ENCODE data around the gene KCTD14.
A peak's percentile ranks its signal among the peaks of the same experiment; 100 is the strongest.
"Not testable (repeated sequence)": the region's sequence is repeated elsewhere in the genome, so short reads cannot be mapped to it uniquely, and the experiment has no call there.

Gene KCTD14

GRCh38 chr11:78046486-78046854 lies 23.4 kb upstream of the KCTD14 start:
- DNase-seq (ENCODE audit: low spot score), result no peak

DNA sequence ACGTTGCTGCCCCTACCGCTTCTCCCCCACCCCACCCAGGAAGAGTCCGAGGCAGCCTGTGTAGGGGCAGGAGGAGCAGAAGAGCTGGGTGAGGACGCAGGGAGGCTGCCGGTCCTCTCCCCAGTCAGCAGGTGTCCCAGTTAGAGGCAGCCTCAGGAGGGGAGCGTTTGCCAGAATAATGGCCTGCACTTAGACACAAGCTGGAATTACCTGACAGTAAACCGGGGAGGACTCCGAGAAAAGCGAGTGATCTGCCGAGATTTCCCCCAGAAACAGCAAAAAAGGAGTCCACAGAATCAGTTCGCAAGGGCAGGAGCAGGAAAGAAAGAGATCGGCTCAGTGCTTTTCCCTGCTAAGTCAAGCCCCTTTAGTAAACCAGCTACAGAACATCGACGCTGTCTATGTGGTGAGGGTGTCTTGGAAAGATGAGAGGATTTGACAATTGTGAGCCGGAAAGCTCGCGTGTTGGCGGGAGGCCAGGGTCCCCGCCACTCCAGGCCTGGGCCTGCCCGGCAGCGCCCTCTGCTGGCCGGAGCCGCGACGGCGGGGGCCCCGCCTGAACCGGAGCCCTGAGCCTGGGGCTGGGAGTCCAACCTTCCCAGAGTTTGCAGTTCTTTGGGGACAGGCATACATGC lies 22.9 kb upstream of the KCTD14 start:
- peak; percentile 89 for DNase-seq (ENCODE audit: low spot score)

DNA sequence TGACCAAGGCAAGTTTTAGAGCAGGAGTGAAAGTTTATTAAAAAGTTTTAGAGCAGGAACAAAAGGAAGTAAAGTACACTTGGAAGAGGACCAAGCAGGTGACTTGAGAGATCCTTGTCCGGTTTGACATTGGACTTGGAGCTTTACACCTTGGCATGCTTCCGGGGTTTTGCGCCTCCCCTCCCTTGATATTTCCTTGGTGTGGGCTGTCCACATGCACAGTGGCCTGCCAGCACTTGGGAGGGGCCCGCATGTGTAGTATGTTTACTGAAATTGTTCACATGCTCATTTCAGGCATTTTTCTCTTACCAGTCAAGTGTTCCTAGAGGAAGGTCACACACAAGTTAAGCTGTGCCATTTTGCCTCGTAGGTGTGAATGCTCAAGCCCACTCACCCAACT lies 21.6 kb upstream of the KCTD14 start:
- no peak for DNase-seq (ENCODE audit: low spot score)

DNA sequence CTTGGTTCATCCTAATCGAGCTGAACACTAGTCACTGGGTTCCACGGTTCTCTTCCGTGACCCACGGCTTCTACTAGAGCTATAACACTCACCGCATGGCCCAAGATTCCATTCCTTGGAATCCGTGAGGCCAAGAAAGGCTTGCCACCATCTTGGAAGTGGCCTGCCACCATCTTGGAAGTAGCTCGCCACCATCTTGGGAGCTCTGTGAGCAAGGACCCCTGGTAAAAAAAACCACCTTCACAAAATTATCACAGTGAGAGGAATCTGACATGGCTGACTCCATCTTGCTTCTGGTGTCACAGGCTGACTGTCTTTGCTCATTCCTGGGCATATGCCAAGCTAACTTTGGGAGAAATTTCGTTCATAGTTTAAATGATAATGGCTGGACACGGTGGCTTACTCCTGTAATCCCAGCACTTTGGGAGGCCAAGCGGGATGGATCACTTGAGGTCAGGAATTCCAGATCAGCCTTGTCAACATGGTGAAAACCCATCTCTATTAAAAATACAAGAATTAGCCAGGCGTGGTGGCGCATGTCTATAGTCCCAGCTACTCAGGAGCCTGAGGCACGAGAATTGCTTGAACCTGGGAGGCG lies 18.9 kb upstream of the KCTD14 start:
- DNase-seq (ENCODE audit: low spot score), result no peak

DNA sequence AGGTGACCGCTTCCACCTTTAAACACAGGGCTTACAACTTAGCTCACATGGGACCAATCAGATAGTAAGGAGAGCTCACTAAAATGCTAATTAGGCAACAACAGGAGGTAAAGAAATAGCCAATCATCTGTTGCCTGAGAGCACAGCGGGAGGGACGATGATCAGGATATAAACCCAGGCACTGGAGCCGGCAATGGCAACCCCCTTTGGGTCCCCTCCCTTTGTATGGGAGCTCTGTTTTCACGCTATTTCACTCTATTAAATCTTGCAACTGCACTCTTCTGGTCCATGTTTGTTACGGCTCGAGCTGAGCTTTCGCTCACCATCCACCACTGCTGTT lies 18.3 kb upstream of the KCTD14 start:
- DNase-seq (ENCODE audit: low spot score), result not testable (repeated sequence)

- no peak for DNase-seq (ENCODE audit: low spot score)
These were observed 17.8 kb upstream of the KCTD14 start for GRCh38 chr11:78040691-78041379.

DNA sequence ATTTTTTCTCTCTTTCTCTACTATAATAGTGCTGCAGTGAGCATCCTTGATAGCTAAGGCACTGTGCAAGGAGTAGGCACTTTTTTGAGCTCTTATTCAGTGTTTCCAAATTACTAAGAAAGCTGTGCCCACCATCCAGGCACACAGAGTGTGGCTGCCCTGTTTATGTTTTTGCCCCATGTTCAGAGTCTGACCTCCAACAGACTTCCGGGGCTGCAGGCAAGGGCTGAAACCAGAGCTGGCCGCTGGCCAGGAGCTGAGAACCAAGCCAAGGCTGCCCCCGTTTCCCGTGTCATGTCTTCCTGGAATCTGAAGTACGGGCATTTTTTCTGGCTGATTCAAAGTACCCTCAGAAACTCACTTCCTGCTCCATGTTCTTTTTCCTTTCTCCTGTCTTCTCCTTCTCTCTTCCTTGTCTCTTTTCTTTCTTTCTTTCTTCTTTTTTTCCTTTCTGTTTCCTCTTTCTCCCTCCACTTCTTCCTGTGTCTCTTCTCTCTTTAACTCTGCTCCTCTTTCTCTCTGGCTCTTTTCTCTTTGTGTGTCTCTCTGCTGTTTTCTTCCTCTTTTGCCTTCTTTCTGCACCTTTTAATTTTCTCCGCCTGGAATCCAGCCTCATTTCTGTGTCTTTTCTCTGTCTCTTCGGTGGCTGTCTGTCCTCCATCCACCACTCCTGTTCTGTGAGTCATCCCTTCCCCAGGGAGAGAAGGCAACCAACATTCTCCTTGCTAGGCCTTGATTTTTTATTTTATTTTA lies 17.0 kb upstream of the KCTD14 start:
- DNase-seq (ENCODE audit: low spot score), result no peak

DNA sequence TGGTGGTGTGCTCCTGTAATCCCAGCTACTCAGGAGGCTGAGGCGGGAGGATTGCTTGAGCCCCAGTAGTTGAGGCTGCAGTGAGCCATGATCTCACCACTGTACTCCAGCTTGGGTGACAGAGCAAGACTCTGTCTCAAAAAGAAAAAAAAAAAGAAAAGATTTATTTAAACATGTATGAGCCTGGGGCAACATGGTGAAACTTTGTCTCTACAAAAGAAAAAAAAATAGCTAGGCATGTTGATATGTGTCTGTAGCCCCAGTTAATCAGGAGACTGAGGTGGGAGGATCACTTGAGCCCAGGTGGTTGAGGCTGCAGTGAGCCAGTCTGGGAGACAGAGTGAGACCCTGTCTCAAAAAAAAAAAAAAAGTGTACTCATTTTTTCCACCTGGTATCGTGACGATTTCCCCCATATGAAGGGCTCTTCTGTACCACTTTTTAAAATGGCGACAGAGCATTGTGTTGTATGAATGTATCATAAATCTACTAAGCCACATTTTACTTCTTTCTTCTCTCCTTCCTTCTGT lies 16.4 kb upstream of the KCTD14 start:
- no peak for DNase-seq (ENCODE audit: low spot score)

DNA sequence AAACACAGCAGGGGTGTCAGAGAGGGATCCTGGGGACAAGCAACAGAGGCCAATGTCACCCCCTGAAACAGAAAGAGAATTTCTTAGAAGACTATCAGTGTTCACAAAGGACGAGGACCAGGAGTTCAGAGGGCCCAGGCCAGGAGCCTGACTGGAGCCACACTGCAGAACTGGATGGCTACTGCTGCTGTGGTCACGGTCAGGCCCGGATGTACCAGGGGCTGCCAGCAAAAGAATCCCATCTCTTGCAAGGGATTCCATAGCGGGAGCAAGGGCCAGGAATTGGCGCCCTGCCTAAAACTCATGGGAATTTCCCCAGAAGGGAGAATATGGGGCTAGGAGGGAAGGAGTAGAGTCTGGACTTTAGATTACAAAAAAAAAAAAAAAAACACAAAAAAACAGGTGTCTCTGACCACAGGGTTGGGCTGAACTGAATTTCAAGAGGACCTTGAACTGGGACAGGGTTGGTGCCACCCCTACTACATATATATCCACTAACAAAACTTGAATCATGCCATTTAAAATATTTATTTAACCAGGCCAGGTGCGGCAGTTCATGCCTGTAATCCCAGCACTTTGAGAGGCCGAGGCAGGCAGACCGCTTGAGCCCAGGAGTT lies 15.7 kb upstream of the KCTD14 start:
- no peak for DNase-seq (ENCODE audit: low spot score)

- DNase-seq (ENCODE audit: low spot score), result no peak
These were observed 14.9 kb upstream of the KCTD14 start for GRCh38 chr11:78037825-78038620.

DNA sequence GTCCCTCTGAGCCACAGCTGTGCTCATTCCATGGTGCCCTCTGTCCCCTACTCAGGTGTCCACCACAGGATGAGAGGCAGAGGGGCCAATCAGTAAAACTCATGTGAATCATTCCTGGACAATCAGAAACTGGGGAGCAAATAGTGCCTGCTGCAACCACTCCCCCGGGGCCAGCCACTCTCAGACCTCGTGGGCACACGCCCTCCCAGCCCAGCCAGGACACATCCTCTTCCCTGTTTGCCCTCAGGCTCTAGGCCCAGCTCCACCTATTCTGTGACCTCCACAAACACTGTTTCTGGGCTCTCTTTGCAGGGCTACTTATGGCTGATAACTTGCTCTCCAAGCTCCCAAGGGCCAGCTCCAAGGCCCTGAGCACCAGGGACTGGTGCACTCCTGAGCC lies 14.0 kb upstream of the KCTD14 start:
- no peak for DNase-seq (ENCODE audit: low spot score)

DNA sequence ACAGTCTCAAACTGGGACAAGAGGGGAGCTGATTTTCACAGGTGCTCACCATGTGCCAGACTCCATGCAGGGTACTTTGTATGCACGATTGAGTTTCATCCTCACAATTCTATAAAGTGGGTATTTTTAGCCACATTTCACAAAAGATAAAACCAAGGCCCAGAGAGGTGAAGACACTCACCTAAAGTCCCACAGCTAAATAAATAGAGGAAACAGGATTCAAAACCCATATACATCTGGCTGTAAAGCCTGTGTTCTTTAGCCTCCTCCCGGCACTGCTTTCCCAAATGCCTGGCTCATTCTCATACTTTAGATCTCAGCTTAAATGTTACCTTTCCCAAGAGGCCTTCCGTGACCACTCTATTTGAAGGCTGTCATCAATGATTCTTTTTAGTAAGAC lies 13.2 kb upstream of the KCTD14 start:
- no peak for DNase-seq (ENCODE audit: low spot score)

DNA sequence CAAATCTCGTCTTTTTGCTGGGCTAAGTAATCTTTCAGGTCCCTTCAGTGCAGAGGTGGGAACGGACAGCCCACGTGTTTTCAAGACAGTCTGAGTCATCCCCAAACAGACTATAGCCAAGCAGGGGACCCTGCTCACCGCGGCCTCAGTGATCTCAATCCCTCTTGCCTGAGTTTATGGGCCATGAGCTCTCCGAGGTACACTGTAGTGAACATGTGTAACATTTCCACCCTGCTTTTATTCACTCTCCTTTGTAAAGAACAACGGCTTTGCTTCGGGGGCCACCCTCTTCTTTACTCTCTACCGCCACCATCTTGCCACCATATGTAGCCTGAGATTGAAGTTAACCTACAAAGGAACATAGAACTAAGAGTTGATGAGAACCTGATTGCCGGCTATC lies 11.5 kb upstream of the KCTD14 start:
- no peak for DNase-seq (ENCODE audit: low spot score)

- DNase-seq (ENCODE audit: low spot score), result no peak
These were observed 10.0 kb upstream of the KCTD14 start for GRCh38 chr11:78033040-78033439.

DNA sequence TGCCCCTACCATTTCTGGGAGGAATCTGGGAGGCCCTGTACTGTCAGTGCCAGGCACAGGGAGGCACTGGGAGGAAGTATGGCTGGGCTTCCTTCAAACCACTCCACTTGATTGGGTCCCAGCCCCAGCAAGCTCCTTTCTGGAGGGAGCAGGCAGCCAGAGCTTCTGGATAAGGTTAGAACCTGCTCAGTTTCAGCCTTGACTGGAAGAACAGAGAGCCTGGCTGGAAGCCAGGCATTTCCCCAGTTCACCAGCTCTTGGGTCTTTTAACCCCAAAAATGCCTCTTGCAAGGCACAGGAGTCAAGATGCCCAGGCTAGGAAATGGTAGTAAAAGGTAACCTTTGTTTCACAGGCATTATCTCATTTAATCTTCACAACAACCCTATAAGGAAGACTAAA lies 9.0 kb upstream of the KCTD14 start:
- DNase-seq (ENCODE audit: low spot score), result no peak

- no peak for DNase-seq (ENCODE audit: low spot score)
These were observed 8.6 kb upstream of the KCTD14 start for GRCh38 chr11:78031629-78032028.

DNA sequence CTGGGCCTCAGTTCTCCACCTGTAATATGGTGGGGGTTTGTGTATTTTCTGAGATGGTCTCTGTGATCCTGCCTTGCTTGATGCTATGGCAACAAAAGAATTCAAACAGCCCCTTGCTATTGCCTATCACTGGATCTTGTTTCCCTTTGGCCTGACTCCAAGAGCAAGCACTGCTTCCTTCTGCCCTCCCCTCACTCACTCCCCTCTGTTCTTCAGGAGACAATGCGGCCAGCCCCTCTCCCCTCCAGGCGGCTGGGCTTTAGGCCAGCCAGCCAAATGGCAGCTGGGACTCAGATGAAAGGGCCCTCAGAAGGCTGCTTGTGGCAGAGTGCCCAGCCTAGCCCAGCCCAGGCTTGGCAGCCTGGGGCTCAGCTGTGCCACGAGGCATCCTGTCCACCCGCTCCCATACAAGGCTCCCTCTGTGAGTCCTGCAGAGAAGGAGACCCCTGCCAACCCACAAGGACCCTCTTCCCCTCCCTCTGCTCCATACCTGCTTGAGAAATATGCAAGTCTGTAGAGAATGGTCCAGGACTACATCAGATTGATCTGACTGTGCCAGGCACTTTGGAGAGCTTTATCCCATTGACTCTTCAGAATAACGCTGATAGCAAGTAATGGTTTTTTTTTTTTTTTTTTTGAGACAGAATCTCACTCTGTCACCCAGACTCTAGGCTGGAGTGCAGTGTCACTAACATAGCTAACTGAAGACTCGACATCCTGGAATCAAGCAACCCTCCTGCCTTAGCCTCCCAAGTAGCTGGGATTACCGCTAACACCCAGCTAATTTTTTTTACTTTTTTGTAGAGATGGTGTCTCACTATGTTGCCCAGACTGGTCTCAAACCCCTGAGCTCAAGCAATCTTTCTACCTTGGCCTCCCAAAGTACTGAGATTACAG lies 7.6 kb upstream of the KCTD14 start:
- DNase-seq (ENCODE audit: low spot score), result no peak

GRCh38 chr11:78028423-78028822 lies 5.3 kb upstream of the KCTD14 start:
- DNase-seq (ENCODE audit: low spot score), result not testable (repeated sequence)

DNA sequence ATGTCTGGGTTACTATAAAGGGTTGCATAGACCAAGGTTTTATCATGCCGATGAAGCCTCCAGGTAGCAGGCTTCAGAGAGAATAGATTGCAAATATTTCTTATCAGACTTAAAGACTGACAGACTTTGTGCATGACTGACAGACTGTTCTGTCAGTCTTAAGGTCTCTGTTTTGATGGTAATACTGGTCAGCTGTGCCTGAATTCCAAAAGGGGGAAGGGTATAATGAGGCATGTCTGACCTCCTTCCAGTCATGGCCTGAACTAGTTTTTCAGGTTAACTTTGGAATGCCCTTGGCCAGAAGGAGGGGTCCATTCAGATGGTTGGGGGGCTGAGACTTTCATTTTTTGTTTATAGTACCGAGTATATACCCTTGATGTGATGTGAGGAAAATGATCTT lies 4.7 kb upstream of the KCTD14 start:
- no peak for DNase-seq (ENCODE audit: low spot score)

DNA sequence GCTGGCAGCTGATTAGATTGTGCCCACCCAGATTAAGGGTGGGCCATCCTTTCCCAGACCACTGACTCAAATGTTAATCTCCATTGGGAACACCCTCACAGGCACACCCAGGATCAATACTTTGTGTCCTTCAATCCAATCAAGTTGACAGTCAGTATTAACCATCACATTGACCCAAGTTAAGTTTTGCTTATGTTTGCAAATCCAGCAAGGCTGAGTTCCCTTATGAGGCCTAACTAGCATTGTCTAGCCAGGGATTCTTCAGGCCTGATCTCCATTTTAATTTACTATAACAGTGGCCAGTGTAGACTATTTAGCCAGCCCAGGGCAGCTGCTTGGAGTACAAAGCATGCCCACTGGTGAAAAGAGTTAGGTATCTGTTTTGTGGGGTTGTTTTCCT lies 2.3 kb upstream of the KCTD14 start:
- no peak for DNase-seq (ENCODE audit: low spot score)

DNA sequence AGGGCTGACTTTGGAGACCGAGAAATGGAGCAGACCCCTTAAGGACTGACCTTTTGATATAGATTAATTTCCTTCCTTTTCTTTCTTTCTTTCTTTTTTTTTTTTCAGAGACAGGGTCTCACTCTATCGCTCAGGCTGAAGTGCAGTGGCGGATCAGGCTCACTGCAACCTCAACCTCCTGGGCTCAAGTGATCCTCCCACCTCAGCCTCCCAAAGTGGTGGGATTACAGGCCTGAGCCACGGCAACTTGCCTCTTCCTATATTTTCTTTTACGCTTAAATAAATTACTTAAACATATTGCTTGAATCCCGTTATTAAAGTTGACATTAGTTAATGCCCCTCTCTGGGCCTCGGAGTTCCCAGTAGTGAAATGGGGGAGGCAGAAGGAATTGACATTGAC lies 350 bp upstream of the KCTD14 start:
- no peak for DNase-seq (ENCODE audit: low spot score)
